Spleen (tissue), 7 donors: ENCODE data around the gene USH2A.

ENCODE experiments used
- POLR2A ChIP-seq, 3 donors: fragments of 450-650 bp; IDR thresholded peaks; one replicate each; pipeline ENCODE4 v1.5.1; 2017; ENCODE audit warnings: antibody characterized with exemption in 3 of 3, mild to moderate bottlenecking in 1 of 3
- POLR2AphosphoS5 ChIP-seq, 3 donors: sonication (generic); formaldehyde crosslinking; IDR thresholded peaks; one replicate each; pipeline ENCODE4 v1.5.1; 2017; ENCODE audit warnings: antibody characterized with exemption in 3 of 3
- TF ChIP-seq, protein P1 (sequence below), 11 experiments: fragments of 200-600 bp in 7 of 11; fragments of 450-650 bp in 4 of 11; sonication (generic) in 4 of 11; IDR thresholded peaks in 8 of 11; conservative IDR thresholded peaks in 3 of 11; 1 replicate in 7 of 11; 2 replicates in 4 of 11; pipeline versions ENCODE4 v1.4.0 to v1.8.0; 2016 to 2021; ENCODE audit warnings: antibody characterized with exemption in 11 of 11, inconsistent platforms in 4 of 11, mild to moderate bottlenecking in 1 of 11
- donor health status: DM: no; HTN: no; CAD: no; lungs with moderate emphysema.
- donor health status: DM: no; HTN: no; CAD: no.
- donor health status: DM: no; HTN: no; CAD: no.

DNA sequence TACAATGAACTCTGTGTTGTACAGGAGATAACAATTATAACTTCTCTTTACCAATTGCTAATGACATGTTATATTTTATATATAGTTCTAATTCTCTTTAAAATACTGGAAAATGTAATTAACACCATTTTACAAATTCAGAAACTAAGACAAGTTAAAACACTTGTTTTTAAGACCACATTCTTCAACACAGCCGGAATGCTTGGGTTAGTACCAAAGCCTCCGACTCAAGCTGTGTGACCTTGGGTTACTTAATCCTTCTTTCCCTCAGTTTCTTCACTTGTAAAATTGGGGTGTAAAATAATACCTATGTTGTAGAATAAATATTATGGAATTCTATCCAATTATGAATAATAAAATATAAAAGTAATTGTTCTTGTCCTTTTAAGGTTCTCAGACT is 378.7 kb downstream of the USH2A start:
- TF ChIP-seq, protein P1, sequence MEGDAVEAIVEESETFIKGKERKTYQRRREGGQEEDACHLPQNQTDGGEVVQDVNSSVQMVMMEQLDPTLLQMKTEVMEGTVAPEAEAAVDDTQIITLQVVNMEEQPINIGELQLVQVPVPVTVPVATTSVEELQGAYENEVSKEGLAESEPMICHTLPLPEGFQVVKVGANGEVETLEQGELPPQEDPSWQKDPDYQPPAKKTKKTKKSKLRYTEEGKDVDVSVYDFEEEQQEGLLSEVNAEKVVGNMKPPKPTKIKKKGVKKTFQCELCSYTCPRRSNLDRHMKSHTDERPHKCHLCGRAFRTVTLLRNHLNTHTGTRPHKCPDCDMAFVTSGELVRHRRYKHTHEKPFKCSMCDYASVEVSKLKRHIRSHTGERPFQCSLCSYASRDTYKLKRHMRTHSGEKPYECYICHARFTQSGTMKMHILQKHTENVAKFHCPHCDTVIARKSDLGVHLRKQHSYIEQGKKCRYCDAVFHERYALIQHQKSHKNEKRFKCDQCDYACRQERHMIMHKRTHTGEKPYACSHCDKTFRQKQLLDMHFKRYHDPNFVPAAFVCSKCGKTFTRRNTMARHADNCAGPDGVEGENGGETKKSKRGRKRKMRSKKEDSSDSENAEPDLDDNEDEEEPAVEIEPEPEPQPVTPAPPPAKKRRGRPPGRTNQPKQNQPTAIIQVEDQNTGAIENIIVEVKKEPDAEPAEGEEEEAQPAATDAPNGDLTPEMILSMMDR (IDR thresholded peaks at IDR 0.05 in 8 of 11, conservative IDR thresholded peaks at IDR 0.05 in 3 of 11): no peak
- TF ChIP-seq POLR2A (IDR thresholded peaks at IDR 0.05) (no peak), POLR2AphosphoS5 (IDR thresholded peaks at IDR 0.05) (no peak)
